Adrenal gland (tissue), 12 donors: ENCODE results near the gene NQO2. TPM values are rescaled to one million over a fixed set of nuclear protein-coding genes. Genes with fewer than 3 reads are reported as not detected.

Source experiments
- DNase-seq, 7 donors: peaks; one replicate each; pipeline ENCODE4 v3.0.0-alpha.2; 2019 to 2020
- H3K27ac ChIP-seq, 5 donors: fragments of 200-600 bp; sonication (generic) in 4 of 5; 1 replicate in 3 of 5; 2 replicates in 2 of 5; pipeline versions ENCODE4 v1.5.1 to v1.8.0; 2016 to 2020; ENCODE audit warnings: mild to moderate bottlenecking in 1 of 5
- H3K27me3 ChIP-seq: fragments of 200-600 bp; 2 replicates; pipeline ENCODE4 v1.8.0; 2021
- H3K36me3 ChIP-seq, 2 donors: fragments of 200-600 bp; replicated peaks in 1 of 2; 1 replicate in 1 of 2; 2 replicates in 1 of 2; pipeline versions ENCODE4 v1.5.1 to v1.8.0; 2018 to 2022
- H3K4me1 ChIP-seq, 2 donors: fragments of 200-600 bp; replicated peaks in 1 of 2; 1 replicate in 1 of 2; 2 replicates in 1 of 2; pipeline versions ENCODE4 v1.5.1 to v1.8.0; 2018 to 2021
- H3K4me3 ChIP-seq, 4 donors: fragments of 200-600 bp; sonication (generic) in 3 of 4; one replicate each; pipeline ENCODE4 v1.5.1; 2016 to 2018
- H3K9me3 ChIP-seq, 3 donors: fragments of 200-600 bp; sonication (generic) in 1 of 3; replicated peaks in 1 of 3; 1 replicate in 2 of 3; 2 replicates in 1 of 3; pipeline versions ENCODE4 v1.5.1 to v1.8.0; 2016 to 2021
- POLR2A ChIP-seq, 2 donors: fragments of 450-650 bp; IDR thresholded peaks; one replicate each; pipeline ENCODE4 v1.6.1; 2017; ENCODE audit warnings: antibody characterized with exemption in 2 of 2, mild to moderate bottlenecking in 2 of 2, moderate library complexity in 1 of 2
- WGBS, 4 donors: extraction: QIAGEN DNeasy Blood & Tissue Kit in 2 of 4; methylation state at CpG; one replicate each; pipeline versions ENCODE4 v1.1.5 to v1.1.7; 2013 to 2017; 5-methylcytosine and 5-hydroxymethylcytosine counted together
- intact Hi-C, 2 donors: fragments of 100-400 bp; cut with DNase I; formaldehyde crosslinking; loops; one replicate each; pipeline versions ENCODE4 v1.14.1 to v1.15.0; 2022 to 2023
- polyA plus RNA-seq, 3 donors: library from polyadenylated mRNA; stranded (reverse); fragments of 200-250 nt in 2 of 3; fragments of 350-450 nt in 1 of 3; fragmentation: Illumina TruSeq in 1 of 3; extraction: RNeasy Lipid Tissue Mini Kit (QIAGEN cat#74804) in 1 of 3; gene quantifications; one replicate each; pipeline ENCODE4 v1.2.3, GENCODE V29; 2013 to 2014
- total RNA-seq, 9 donors: library from RNA; depleted of rRNA in 4 of 9; stranded (reverse); fragments of >200 nt in 4 of 9; fragments of 120-200 nt in 1 of 9; fragmentation: NEBNext Ultra II Directional in 1 of 9; extraction: Animal tissue kit (Norgen Biotek cat#: 25700) in 1 of 9; gene quantifications; one replicate each; pipeline versions ENCODE4 v1.1.0 to v1.2.4, GENCODE V29; 2013 to 2023
- TF ChIP-seq, protein P1 (sequence below), 6 experiments: fragments of 450-650 bp in 4 of 6; fragments of 200-600 bp in 2 of 6; sonication (generic) in 1 of 6; IDR thresholded peaks; 1 replicate in 5 of 6; 2 replicates in 1 of 6; pipeline versions ENCODE4 v1.5.1 to v1.8.0; 2016 to 2021; ENCODE audit warnings: antibody characterized with exemption in 6 of 6, mild to moderate bottlenecking in 2 of 6, moderate library complexity in 1 of 6
- donor health status: healthy with polysubstance abuse.
- donor health status: Bipolar disorder and iron deficiency.
- donor health status: DM: yes; HTN: yes; CAD: no.
- donor health status: DM: no; HTN: no; CAD: no.
- donor health status: DM: no; HTN: no; CAD: no.
- donor health status: DM: yes; HTN: yes; CAD: no.

The NQO2 gene
- total and polyA plus RNA-seq, 12 donors, result 100 to 200 (median 157) TPM

DNA sequence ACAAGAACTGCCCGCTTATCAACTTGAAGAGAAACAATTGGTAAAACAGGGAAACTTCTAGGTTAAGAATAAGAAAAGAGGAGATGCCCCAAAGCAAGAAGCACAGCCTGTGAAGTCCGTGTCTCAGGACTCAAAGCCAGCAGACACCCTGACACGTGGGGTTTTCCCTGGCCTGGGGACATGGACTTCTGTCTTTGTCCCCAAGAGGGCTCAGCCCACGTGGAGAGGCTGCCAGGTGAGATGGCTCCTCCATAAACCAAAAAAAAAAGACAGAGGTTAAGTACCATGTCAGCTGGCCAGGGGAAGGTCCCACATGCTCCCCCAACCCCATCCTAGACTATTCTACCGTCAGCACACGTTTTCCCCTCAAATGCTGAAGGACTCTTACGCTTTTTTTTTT lies 38.2 kb upstream of the NQO2 start:
- no peaks in the 10 kb centered on the region for H3K27me3 ChIP-seq
- TF ChIP-seq POLR2A (IDR thresholded peaks at IDR 0.05), result no peak
- TF ChIP-seq, protein P1, sequence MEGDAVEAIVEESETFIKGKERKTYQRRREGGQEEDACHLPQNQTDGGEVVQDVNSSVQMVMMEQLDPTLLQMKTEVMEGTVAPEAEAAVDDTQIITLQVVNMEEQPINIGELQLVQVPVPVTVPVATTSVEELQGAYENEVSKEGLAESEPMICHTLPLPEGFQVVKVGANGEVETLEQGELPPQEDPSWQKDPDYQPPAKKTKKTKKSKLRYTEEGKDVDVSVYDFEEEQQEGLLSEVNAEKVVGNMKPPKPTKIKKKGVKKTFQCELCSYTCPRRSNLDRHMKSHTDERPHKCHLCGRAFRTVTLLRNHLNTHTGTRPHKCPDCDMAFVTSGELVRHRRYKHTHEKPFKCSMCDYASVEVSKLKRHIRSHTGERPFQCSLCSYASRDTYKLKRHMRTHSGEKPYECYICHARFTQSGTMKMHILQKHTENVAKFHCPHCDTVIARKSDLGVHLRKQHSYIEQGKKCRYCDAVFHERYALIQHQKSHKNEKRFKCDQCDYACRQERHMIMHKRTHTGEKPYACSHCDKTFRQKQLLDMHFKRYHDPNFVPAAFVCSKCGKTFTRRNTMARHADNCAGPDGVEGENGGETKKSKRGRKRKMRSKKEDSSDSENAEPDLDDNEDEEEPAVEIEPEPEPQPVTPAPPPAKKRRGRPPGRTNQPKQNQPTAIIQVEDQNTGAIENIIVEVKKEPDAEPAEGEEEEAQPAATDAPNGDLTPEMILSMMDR (IDR thresholded peaks at IDR 0.05), result no peak
- no peak overlapping the region for H3K4me3 ChIP-seq
- peaks cover 0 to 8% of the 10 kb centered on the region in 2 donors for H3K36me3 ChIP-seq
- intact Hi-C loops, result no loop called here
- peak overlapping the region in 2 of 5 donors; percentile 19 to 50 for H3K27ac ChIP-seq
- peaks cover 14 to 59% of the 10 kb centered on the region in 2 donors for H3K4me1 ChIP-seq
- no peaks in the 10 kb centered on the region for H3K9me3 ChIP-seq
- 79 to 92% (median 86%) methylated on average over 7 of the region's 7 CpGs for WGBS, 4 donors
- peak in 2 of 7 donors; percentile 10 to 47 for DNase-seq

DNA sequence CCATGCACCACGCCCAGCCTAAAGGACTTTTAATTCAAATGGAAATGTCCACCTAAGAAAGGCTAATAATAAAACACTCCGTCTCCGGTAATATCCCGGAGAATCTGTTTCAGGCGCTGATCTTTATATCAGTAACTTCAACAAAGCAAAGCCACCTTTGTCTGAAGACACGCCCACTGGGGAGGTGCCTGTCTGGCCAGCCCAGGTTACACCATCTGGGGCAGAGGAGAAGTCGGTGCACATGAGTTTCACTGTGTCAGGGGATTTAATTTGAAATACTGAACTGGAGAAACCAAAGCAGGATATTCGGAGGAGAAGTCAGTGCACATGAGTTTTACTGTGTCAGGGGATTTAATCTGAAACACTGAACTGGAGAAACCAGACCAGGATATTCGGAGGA lies 37.7 kb upstream of the NQO2 start:
- TF ChIP-seq POLR2A (IDR thresholded peaks at IDR 0.05), result no peak
- TF ChIP-seq, protein P1 (IDR thresholded peaks at IDR 0.05), result no peak
- H3K36me3 ChIP-seq, result peaks cover 0 to 5% of the 10 kb centered on the region in 2 donors
- peak in 2 of 7 donors; percentile 17 to 57 for DNase-seq
- no peak overlapping the region for H3K4me3 ChIP-seq
- peak overlapping the region in 2 of 5 donors; percentile 19 to 50 for H3K27ac ChIP-seq
- 82 to 94% (median 90%) methylated on average over 9 of the region's 9 CpGs for WGBS, 4 donors
- no peaks in the 10 kb centered on the region for H3K9me3 ChIP-seq
- peaks cover 14 to 62% of the 10 kb centered on the region in 2 donors for H3K4me1 ChIP-seq
- intact Hi-C loops, result no loop called here
- H3K27me3 ChIP-seq, result no peaks in the 10 kb centered on the region

DNA sequence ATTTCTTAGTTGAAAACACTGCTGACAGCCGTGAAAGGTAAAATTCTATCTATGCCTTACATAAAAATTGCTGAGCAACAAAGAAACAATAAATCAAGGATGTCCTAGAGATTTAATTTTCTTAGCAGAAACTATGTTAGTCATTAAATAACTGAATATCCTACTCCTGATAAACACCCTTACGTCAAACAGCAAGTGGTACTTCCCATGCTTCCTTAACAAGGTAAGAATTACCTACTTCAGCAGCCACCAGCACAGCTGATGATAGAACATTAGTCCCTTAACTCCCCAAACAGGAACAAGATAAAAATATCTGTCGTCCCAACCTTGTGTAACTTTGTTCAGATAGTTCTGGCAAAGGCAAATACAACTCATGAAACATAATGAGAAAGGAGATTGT lies 37.1 kb upstream of the NQO2 start:
- H3K9me3 ChIP-seq, result no peaks in the 10 kb centered on the region
- intact Hi-C loops, result no loop called here
- H3K27me3 ChIP-seq, result no peaks in the 10 kb centered on the region
- TF ChIP-seq, protein P1 (IDR thresholded peaks at IDR 0.05), result no peak
- TF ChIP-seq POLR2A (IDR thresholded peaks at IDR 0.05), result no peak
- WGBS, 4 donors, result 28 to 44% (median 35%) methylated on average over 3 of the region's 3 CpGs
- H3K4me3 ChIP-seq, result no peak overlapping the region
- H3K27ac ChIP-seq, result peak overlapping the region in 2 of 5 donors; percentile 19 to 50
- H3K36me3 ChIP-seq, result peaks cover 0 to 5% of the 10 kb centered on the region in 2 donors
- DNase-seq, result peak in 1 of 7 donors; percentile 35
- H3K4me1 ChIP-seq, result peaks cover 14 to 62% of the 10 kb centered on the region in 2 donors

DNA sequence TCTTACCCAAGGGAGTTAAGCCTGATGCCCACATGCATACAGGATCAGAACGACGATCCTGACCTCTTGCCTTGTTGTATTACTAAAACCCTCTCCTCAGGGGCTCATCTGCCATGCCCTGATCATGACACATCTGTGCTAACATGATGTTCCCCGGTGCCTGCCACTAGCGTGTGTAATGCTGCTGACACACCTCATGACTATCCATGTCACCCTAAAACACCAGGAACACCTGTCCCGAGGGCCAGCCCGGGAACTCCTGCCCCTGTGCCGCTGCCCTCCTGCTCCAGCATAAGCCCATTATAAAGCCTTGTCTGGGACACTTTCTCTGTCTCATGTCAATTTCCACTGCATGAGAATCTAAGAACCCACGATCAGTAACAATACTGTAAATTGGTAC lies 35.9 kb upstream of the NQO2 start:
- peaks cover 14 to 54% of the 10 kb centered on the region in 2 donors for H3K4me1 ChIP-seq
- 91 to 100% (median 93%) methylated on average over 8 of the region's 8 CpGs for WGBS, 4 donors

More for the DNA sequence above, 35.9 kb upstream of the NQO2 start:
- H3K4me3 ChIP-seq, result no peak overlapping the region
- DNase-seq, result peak in 2 of 7 donors; percentile 9 to 49
- H3K36me3 ChIP-seq, result no peaks in the 10 kb centered on the region
- intact Hi-C loops, result no loop called here
- no peak overlapping the region for H3K27ac ChIP-seq
- no peaks in the 10 kb centered on the region for H3K9me3 ChIP-seq
- no peak for TF ChIP-seq POLR2A (IDR thresholded peaks at IDR 0.05)
- TF ChIP-seq, protein P1 (IDR thresholded peaks at IDR 0.05), result no peak
- H3K27me3 ChIP-seq, result no peaks in the 10 kb centered on the region
